HG02588 (cell line): ENCODE measurements around the gene MTA3.

ENCODE experiments used
- ATAC-seq: cut with Tn5 transposase; IDR thresholded peaks from one replicate; pipeline ENCODE4 v1.9.1; 2021; ENCODE audit warnings: mild to moderate bottlenecking, moderate library complexity; ENCODE audit not compliant: unreplicated experiment

MTA3 gene

DNA sequence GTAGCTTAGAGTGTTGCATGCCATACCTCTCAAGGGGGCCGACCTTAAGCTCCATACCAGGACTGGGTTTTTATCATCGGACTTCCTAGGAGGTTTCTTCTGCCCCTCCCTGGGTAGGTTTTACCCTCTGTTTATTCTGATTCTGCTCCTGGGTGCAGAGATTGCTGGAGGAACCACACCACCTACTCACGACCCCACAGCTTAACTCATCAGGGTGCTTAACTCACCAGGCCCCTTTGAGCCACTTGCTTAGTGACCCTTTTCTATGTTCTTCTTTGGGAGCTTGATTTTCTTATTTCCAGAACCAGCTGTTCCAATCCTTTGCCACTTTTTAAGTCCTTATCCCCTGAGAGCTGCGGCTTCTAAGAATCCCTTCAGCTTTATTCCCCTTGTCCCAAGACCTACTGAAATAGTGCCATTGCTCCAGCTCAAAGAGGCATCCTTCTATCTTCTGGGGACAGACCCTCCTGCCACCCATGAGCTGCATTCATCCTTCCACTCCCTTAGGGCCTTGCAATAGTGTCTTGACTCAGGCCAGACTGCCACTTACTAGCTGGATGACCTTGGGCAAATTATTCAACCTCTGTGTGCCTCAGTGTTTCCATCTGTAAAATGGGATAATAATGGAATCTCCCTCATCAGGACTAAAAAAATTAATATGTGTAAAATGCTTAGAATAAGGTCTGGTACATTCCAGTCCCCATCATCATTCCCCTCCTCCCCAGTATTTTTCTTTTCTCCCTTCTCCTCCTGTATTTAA is 189.7 kb downstream of the MTA3 start:
- no peak for ATAC-seq

DNA sequence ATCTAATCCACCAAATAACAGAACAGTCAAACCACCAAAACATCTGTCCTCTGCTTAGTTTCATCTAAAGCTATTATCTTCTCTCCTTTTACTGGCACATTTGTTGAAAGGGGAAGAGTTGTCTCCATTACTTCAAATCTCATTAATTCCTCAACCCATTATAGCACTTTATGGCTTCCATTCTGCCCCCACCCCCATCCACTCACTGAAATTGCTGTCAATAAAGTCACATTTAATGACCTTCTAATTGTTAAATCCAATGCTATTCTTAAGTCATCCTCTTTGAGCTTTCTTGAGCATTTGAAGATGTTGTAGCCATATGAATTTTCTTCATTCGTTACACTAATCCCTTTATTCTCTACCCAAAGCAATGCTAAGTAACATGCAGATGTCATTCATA is 190.3 kb downstream of the MTA3 start:
- ATAC-seq, result no peak

DNA sequence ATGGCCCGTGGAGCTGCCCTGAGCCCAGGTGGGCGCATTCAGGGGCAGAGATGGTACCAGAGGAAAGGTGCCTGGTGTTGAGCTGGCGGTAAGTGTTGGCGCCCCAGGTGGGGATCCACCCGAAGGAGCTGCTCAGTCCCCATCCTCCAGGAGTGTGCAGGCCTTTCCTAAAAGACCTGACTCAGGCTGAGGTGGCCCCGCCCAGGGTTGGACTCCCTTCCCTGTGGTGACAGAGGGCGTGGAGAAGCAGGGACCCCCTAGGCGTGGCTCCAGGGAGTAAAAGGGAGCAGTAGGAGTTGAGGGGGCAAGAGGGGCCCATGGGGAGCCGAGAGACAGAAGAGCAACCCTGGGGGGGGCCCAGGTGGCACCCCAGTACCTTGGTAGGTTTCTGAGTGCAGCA is 193.1 kb downstream of the MTA3 start:
- no peak for ATAC-seq

DNA sequence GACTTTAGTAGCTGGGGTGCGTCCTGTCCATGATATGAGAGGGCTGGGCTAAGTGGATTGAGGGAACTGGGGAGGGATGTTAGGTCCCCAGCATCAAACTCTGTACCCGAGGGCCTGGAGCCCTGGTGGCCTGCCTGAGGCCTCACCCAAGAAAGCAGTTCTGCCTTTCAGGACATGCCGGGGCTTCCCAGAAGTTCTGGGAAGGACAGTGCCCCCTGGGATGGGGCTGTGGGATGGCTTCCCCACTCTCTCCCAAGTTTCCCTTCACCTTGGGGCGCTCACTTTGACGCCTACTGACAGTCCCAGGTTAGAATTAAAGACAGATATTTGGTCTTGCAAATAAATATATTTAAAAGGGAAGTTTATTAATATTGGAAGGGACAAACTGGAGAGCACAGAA is 193.7 kb downstream of the MTA3 start:
- no peak for ATAC-seq

DNA sequence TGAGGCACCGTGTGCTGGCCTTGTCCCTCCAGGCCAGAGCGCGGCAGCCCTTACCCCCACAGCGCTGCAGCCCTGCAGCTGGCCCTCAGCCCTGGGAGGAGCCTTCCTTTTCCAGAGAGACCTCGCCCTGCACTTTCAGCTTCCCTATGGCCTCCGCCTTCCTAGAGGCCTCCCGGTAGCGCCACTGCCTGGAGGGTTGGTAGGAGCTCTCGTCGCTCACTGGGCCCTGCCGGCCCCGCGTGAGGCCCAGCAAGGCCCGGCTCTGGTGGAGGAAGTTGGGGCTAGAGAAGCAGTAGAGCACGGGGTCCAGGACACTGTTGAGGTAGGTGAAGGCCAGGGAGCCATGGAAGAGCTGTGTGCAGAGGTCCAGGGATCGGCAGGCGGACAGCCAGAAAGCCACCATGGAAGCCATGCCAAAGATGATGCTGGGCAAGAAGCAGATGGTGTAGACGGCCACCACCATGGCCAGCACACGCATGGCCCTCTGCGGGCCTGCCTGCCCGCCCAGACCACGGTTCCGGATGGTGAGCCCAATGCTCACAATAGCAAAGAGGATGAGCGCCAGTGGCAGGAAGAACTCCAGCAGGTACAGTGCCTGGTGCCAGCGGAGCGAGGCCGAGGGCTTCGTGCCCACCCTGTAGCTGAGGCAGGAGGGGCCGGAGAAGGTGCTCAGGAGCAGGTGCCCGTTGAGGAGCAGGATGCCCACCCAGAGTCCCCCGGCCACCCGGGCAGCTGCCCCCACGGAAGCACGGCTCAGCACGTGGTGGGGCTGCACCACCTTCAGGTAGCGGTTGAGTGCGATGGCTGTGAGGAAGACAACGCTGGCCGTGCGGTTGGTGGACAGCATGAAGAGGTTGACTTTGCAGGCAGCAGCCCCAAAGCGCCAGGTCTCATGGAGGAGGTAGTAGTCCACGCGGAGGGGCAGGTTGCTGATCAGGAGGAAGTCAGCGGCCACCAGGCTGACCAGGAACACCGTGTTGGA is 194.7 kb downstream of the MTA3 start:
- ATAC-seq, result no peak

DNA sequence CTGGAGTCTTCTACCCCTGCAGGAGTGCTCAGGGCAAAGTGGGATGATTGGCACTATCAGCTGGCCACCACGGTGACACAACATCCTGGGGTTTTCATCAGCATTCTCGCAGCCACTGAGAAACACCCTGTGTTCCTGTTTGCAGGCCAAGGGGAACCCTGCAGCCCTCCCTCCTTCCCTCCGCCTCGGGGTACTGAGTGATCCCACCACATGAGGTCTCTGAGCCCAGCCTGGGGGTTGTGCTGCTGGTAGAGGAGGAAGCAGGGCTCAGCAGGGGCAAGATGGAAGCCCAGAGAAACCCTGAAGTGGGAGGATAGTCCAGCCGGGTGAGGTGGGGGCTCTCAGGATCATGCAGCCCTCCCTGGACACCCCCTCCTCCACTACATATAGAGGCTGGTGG is 195.7 kb downstream of the MTA3 start, which contains the start of gene OXER1:
OXER1 (minus strand) TSS at position 40 of the 400 bp plus-strand sequence. CDS start 73 bp downstream, outside the sequence.
- ATAC-seq, result no peak

DNA sequence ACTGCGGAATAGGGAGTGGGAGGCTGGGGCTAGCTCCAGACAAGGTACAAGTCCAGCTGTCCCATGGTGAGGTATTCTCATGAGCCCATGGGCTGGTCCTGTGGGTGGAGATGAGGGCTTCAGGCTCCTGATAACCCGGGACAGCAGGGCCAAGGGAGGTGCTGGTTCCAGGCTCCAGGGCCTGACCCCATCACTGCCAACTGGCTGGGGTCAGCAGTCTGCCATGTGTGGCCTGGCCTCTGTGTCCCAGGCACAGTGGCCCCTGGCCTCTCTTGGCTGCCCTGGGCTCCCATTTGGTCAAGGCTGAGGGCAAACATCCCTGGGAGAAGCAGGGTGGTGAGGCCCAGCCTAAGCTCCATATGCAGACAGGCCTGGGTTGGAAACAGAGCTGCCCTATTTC is 196.5 kb downstream of the MTA3 start:
- ATAC-seq, result no peak

DNA sequence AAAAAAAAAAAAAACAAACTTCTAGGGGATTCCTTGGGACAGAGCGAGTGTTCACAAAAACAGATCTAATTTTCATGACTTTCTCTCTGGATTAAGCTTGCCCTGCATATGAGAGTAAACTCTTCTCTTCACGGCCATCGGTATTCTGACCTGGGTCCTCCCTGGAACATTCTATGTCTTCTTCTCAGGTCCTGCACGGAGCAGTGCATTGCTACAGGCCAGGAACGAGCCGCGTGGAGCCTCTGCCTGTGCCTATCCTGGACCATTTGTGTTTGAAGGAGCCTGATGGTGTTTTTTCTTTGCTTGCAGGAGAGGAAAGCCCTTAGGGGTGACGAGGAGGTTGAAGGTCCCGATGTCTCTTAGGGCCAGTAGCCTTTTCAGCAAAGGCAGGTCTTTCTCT is 197.3 kb downstream of the MTA3 start:
- ATAC-seq, result no peak

DNA sequence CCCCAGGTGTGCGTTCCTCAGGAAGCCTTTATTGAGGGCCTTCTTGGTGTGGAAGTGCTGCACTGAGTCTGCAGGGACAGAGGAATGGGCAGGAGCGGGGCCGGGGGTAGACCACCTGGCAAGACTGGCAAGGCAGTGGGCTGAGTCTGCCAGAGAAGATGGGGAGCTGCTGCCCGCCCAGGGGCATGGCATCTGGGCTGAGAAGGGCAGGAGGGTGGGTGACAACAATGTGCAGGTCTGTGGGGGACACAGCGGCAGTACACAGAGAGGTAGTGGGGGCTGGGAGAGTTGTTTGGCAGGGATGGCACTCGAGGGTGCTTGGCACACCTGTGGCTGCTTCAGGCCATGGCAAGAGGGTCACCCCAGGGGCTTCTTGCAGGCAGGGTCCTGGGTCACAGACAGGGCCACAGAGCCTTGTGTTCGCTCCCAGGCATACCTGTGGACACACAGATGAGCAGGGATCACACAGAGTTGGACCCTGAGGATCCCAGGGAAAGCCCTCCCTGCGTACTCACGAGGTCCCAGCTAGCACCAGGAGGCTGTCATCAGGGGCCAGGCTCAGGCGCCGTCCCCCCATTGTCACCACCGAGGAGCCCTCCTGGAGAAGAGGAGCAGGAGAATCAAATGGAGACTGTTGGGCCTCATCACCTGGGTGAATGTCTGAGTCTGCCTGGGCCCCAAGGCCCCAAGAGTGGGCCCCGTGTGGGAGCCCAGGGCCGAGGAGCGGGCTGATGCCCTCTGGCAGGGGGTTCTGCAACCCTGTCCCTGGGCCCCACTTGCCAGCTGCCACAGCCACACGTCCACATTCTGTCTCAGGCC is 198.9 kb downstream of the MTA3 start:
- ATAC-seq, result no peak

DNA sequence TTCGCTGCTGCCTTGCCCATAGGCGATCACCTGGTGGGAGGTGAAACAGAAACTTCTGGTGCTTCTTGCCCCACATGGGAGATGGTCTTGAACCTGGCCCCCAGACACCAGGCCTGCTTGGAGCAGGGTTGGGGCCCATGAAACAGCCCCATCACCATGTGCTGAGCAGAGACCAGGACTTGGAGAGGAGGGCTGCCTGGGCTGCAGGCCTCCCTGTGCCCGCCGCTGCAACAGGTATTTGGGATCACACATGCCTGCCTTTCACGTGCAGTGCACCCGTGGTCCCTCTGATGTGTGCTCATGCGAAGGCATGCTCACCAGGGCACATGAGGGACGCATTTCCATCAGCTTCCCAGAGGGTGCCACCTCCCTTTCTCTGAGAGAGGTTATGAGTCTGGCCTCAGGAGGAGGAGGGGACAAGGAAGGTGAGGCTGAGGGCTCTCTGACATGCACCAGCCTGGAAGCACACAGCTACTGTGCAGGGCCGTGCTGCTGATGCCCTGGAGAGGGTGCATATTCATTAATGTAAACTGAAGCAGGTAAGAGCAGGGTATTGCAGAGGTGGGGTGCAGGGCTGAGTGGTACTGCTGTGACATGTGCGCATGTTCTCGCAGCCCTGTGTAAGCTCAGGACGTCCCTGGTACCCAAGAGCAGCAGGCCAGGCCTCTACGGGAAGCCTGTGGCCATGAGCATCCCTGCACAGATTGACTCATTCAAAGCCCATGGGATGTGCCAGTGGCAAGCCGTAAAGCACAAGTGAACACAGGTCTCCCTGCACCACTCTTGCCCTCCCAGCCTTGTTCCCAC is 199.7 kb downstream of the MTA3 start:
- no peak for ATAC-seq

DNA sequence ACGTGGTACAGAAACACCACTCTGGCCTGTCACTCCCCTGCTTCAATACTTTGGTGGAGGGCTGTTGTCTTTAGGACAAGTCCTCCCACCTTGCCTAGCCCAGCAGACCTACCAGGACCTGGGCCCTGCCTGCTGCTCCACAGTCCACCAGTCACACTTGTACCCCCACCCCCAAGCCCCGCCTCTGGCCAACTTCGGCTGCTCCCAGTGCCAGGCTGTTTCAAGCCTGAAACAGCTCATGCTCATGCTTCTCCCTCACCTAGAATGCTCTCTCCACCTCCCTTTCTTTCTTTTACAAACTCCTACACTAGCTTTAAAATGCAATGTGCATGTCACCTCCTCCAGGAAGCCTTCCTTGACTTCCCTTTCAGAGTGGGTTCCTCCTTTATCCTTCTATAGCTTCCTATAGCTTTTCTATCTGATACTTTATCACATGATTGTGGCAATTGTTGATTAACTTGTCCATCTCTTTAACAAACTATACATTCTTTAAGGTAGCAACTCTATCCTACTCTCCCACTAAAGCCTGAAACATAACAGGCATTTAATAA is 200.3 kb downstream of the MTA3 start:
- ATAC-seq, result no peak

DNA sequence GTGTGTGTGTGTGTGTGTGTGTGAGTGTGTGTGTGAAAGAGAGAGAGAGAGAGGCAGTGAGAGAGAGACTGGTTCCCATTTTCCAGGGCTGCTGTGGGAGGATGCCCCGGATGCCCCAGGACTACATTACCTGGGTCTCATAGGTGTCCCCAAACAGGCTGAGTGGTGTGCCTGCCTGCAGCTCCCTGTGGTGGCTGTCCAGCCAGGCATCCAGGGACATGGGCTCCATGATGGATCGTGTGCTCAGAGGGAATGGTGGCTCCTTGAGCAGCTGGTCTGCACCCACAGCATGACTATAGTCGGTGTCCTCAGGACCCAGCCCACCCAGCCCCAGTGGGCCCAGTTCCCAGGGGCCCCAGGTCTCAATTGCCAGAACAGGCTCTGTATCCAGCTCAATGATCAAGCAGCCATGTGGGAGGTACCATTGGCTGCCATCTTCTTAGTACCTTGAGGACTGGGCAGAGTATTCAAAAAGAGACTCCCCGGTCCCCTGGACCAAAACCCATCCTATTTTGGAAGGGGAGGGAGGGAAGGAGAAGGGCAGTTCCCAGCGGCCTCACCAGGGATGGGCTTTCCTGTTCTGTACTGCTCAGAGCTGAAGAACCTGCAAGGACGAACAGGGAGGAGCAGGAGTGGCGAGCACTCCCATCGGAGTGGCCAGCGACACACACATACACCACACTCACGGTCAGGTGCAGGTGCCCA is 201.3 kb downstream of the MTA3 start:
- ATAC-seq, result no peak

DNA sequence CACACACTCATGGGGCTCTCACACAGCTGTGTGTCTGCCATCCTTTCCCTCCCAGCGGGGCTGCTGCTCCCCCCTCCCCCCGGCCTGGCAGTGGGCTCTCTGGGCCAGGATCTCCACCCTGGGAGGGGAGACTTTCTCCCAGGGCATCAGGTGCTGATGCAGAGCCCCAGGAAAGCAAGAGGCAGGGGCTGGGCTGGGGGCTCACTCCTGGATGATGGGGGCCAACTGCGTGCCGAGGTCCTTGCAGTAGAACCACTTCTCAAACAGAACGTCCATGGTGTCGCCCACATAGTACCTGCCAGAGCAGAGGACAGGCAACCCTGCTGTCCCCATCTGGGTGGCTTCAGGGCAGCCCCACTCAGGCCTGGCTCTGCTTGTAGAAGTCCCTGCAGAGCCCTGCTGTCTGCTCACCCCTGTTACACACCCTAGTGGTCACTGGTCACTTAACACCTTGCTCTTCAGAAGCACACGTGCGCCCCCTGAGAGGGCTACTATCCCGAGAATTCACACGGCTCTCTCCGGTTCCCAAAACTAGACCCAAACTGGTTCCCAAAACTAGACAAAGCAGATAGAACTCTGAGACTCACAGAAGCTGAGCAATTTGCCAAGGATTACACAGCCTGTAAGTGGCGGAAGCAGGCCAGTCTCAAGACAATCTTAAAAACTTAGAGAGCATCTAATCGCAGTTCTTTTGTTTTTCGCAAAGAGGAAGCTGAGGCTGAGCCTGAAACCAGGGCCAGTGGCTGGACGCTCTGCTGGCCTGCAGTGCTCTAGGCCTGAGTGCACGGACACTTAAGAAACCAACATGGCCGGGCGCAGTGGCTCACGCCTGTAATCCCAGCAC is 202.1 kb downstream of the MTA3 start:
- no peak for ATAC-seq

DNA sequence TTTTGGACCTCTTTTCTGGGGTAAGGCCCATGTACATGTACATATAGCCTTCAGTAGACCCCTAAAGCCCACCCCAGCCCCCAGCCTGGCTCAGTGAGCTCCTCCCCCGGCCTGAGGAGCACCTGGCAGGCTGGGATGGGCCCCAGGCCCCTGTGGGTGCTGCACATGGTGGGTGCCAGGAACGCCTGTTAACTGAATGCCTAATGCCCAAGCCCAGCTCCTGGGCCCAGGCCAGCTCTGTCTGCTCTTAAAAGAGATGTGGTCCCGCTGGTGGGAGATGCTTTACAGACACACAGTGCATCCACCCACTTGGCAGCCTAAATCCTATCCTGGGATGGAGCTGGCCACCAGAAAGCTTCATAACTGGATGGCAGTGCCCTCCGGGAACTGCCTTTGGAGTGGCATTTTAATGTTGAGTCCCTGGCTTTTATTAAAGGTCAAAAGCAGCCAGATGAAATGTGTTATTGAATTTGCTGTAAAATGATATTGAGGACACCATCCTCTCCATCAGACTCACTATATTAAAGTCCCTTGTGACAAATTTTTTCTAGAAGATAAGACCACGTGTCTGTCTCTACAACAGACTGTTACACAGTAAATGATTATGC is 203.2 kb downstream of the MTA3 start:
- ATAC-seq, result no peak

DNA sequence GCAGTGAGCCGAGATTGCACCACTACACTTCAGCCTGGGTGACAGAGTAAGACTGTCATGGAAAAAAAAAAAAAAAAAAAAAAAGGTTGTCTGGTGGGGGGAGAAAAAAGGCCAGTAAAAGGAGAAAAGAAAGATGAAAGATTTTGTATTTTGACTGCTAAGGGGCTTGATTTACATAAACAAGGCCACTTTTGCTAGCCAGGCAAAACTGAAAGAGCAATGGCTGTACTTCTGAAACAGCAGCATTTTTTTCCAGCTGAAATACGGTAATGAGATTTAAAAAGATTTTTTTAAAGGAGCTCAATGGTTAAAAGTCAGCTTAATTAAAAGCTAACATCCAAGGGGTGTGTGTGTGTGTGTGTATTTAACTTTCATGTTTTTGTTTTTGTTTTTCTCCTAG is 206.8 kb downstream of the MTA3 start:
- no peak for ATAC-seq

DNA sequence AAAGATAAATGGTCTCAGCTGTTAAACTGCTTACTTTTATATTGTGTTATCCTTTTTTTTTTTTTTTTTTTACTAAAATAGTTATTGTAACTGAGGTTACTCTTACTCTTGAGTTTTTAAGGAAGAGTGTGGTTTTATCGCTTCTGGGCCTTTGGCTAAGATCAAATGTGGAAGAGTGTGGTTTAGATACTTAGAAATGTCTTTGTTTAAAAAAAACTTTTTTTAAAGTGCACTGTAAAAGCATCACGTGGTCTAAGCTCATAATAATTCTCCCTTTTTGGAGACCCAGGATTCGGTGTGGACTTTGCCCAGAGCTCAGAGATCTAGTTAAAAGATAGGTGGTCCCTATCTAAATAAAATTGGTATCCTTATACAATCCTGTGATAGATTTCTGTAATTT is 207.4 kb downstream of the MTA3 start:
- ATAC-seq, result no peak

DNA sequence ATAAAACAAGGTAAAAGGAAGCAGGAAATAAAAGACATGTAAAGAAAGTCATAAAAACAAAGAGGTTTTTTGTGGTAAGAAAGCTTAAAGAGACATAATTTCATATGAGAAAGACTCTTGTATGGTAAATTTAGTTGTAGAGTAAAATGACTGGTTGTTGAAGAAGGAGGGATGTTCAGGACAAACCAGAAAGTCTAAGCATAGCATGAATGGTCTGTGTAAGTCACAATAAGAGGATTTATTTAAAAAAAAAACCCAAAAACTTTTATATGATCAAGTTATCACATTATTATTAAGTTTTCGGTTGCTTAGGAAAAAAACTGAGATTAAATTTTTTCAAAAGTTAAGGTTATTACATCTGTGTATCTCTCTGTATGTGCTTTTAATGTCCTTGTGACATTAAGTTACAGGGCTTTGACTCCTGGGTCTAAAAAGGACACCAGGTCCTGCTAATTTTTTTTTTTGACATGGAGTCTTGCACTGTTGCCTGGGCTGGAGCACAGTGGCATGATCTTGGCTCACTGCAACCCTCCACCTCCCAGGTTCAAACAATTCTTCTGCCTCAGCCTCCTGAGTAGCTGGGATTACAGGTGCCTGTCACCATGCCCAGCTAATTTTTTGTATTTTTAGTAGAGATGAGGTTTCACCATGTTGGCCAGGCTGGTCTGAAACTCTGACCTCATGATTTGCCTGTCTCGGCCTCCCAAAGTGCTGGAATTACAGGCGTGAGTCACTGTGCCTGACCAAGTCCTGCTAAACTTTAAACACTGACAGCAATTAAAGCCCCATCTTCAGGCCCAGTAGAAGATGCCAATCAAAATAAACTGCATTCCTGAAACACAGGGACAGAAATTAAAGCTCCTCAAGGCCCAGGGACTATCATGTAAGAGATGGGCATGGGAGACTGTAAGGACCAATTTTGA is 209.7 kb downstream of the MTA3 start:
- ATAC-seq, result no peak
